Measurements from ENCODE around the gene MFN2. TPM values are rescaled to one million over a fixed set of nuclear protein-coding genes. Genes with fewer than 3 reads are reported as not detected.

The MFN2 gene
- total and polyA plus RNA-seq, 9 donors: 27.8 to 77.0 (median 55.8) TPM

- no peaks in the 10 kb centered on the region for H3K4me1 ChIP-seq (ENCODE audit: insufficient read depth)
- H3K27me3 ChIP-seq: no peaks in the 10 kb centered on the region
- H3K27ac ChIP-seq: no peak overlapping the region
- DNase-seq: no peak
- H3K9me3 ChIP-seq: no peaks in the 10 kb centered on the region
- intact Hi-C loops (cut with DNase I): no loop called here
- WGBS, 3 donors: 82 to 89% (median 83%) methylated on average over 5 of the region's 5 CpGs
- H3K36me3 ChIP-seq: no peaks in the 10 kb centered on the region
- TF ChIP-seq POLR2A (IDR thresholded peaks at IDR 0.05) (no peak), CTCF (IDR thresholded peaks at IDR 0.05) (no peak), EP300 (IDR thresholded peaks at IDR 0.05) (no peak)
- H3K4me3 ChIP-seq: no peak overlapping the region
These were observed 18.4 kb downstream of the MFN2 start for GRCh38 chr1:11998636-11999035.

- Histone ChIP-seq H3K4me1 (ENCODE audit: insufficient read depth) (no peaks in the 10 kb centered on the region), H3K4me3 (no peak overlapping the region), H3K27me3 (no peaks in the 10 kb centered on the region), H3K27ac (no peak overlapping the region), H3K36me3 (no peaks in the 10 kb centered on the region), H3K9me3 (no peaks in the 10 kb centered on the region)
- intact Hi-C loops (cut with DNase I): no loop called here
- DNase-seq: no peak
- 73 to 93% (median 79%) methylated on average over 3 of the region's 3 CpGs for WGBS, 3 donors
- TF ChIP-seq POLR2A (IDR thresholded peaks at IDR 0.05) (no peak), CTCF (IDR thresholded peaks at IDR 0.05) (no peak), EP300 (IDR thresholded peaks at IDR 0.05) (no peak)
These were observed 19.0 kb downstream of the MFN2 start for GRCh38 chr1:11999236-11999635.

- no peak overlapping the region for H3K27ac ChIP-seq
- no peaks in the 10 kb centered on the region for H3K9me3 ChIP-seq
- H3K4me1 ChIP-seq (ENCODE audit: insufficient read depth): no peaks in the 10 kb centered on the region
- no peaks in the 10 kb centered on the region for H3K27me3 ChIP-seq
- 68 to 73% (median 70%) methylated on average over 14 of the region's 14 CpGs for WGBS, 3 donors
- no peak overlapping the region for H3K4me3 ChIP-seq
- intact Hi-C loops (cut with DNase I): no loop called here
- H3K36me3 ChIP-seq: no peaks in the 10 kb centered on the region
- peak in 4 of 5 donors; percentile 13 to 62 (median 41) for DNase-seq
- peak in 1 of 3 donors; percentile 23 for TF ChIP-seq CTCF (IDR thresholded peaks at IDR 0.05)
- TF ChIP-seq EP300 (IDR thresholded peaks at IDR 0.05): no peak
These were observed 21.1 kb downstream of the MFN2 start for GRCh38 chr1:12001249-12001917.

GRCh38 chr1:12001996-12002493 lies 21.8 kb downstream of the MFN2 start:
- Histone ChIP-seq H3K27me3 (no peaks in the 10 kb centered on the region), H3K27ac (no peak overlapping the region), H3K9me3 (no peaks in the 10 kb centered on the region), H3K4me1 (ENCODE audit: insufficient read depth) (no peaks in the 10 kb centered on the region), H3K4me3 (no peak overlapping the region), H3K36me3 (no peaks in the 10 kb centered on the region)
- intact Hi-C loops (cut with DNase I): no loop called here
- DNase-seq: no peak
- no peak for TF ChIP-seq POLR2A (IDR thresholded peaks at IDR 0.05)
- TF ChIP-seq CTCF (IDR thresholded peaks at IDR 0.05): no peak
- TF ChIP-seq EP300 (IDR thresholded peaks at IDR 0.05): no peak
- WGBS, 3 donors: 79 to 88% (median 81%) methylated on average over 10 of the region's 10 CpGs
